Measurements from ENCODE around the gene CTLA4. TPM values are rescaled to one million over a fixed set of nuclear protein-coding genes. Genes with fewer than 3 reads are reported as not detected.

Gene CTLA4
- total and polyA plus RNA-seq, 12 donors = 0.13 to 1.6 (median 0.61) TPM; not detected in 4

DNA sequence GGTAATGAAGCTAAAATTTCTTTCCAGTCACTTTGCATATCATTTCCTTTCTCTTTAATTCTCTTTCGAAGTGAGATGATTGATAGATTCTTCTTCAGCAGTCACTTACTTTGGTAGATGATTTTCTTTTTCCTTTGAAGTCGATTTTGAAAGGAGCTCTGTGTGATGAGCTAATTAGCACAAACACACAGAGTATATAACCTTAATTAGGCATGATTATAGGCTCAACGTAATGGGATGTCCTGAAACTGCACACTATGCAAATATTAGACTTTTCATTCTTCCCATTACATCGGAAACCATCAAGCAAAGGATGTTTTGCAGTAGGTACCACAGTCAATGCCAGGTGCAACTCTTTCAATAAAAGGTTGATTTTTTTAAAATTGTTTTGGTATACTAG, 6.4 kb upstream of the CTLA4 start:
- 83 to 89% methylated on average over 4 of the region's 4 CpGs for WGBS, 2 donors
- intact Hi-C loops (cut with DNase I) = no loop called here
- Histone ChIP-seq H3K27me3 (no peaks in the 10 kb centered on the region), H3K4me3 (no peak overlapping the region), H3K9me3 (peaks cover 0 to 17% (median 0%) of the 10 kb centered on the region in 11 donors), H3K27ac (no peak overlapping the region), H3K36me3 (no peaks in the 10 kb centered on the region), H3K4me1 (peaks cover 0 to 18% (median 0%) of the 10 kb centered on the region in 9 donors)
- DNase-seq (no peak), ATAC-seq (no peak)
- TF ChIP-seq, protein P1, sequence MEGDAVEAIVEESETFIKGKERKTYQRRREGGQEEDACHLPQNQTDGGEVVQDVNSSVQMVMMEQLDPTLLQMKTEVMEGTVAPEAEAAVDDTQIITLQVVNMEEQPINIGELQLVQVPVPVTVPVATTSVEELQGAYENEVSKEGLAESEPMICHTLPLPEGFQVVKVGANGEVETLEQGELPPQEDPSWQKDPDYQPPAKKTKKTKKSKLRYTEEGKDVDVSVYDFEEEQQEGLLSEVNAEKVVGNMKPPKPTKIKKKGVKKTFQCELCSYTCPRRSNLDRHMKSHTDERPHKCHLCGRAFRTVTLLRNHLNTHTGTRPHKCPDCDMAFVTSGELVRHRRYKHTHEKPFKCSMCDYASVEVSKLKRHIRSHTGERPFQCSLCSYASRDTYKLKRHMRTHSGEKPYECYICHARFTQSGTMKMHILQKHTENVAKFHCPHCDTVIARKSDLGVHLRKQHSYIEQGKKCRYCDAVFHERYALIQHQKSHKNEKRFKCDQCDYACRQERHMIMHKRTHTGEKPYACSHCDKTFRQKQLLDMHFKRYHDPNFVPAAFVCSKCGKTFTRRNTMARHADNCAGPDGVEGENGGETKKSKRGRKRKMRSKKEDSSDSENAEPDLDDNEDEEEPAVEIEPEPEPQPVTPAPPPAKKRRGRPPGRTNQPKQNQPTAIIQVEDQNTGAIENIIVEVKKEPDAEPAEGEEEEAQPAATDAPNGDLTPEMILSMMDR (IDR thresholded peaks at IDR 0.05) = no peak

DNA sequence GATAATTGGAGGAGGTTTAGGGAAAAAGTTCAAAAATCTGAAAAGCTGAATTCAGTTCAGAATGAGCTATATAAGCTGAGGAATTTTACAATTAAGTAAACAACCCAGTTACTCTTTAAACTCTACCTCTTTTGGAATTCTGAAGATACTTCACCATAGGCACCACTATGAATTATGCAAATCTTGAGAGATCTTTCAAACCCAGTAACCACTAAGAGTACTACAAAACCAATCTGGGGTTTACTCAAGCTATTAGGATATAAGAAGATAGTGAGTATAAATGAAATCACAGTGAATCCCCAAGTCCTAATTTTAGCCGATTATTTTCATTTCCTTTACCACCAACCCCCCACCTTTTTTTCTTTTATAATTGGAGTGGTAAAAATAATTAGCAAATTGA, 6.0 kb upstream of the CTLA4 start:
- DNase-seq = no peak
- no peak overlapping the region for H3K4me3 ChIP-seq
- no peak overlapping the region for H3K27ac ChIP-seq
- H3K4me1 ChIP-seq = peaks cover 0 to 18% (median 0%) of the 10 kb centered on the region in 9 donors
- ATAC-seq = no peak
- intact Hi-C loops (cut with DNase I) = no loop called here
- TF ChIP-seq, protein P1 (IDR thresholded peaks at IDR 0.05) = no peak
- 68 to 76% methylated on average over 1 of the region's 1 CpG for WGBS, 2 donors
- peaks cover 0 to 17% (median 0%) of the 10 kb centered on the region in 11 donors for H3K9me3 ChIP-seq
- H3K27me3 ChIP-seq = no peaks in the 10 kb centered on the region
- H3K36me3 ChIP-seq = no peaks in the 10 kb centered on the region

DNA sequence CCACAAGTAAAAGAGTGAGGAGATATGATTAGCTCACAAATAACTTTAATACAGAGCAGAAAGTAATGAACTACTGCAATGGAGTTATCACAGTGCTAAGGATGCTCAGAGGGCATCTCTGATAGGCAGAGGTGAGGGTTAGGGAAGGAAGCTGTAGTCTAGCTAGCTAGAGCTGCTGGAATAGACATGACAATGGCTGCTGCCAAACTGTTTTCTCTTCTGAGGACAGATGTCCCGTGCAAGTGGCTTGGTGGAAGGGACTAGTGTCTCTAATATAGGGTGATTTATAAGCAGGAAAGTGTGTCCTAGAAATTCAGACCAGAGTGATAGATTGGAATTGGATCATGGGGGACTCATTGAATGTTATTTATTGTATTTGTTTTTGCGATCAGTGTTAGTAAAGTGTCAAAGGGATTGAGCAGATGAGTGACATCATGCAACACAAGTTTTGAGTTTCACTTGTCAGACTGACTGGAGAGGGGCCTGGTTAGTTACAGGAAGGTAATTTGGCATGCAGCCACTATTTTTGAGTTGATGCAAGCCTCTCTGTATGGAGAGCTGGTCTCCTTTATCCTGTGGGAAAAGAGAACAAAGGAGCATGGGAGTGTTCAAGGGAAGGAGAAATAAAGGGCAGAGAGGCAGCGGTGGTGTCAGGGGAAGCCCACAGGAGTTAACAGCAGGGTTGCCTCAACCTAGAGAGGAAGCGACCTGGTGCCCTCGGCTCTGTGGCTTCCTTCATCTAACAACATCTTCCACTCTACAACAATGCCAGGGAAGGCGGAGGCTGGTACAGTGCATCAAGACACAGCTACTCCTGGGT, 1.9 kb downstream of the CTLA4 start:
- no peak for DNase-seq
- Histone ChIP-seq H3K9me3 (peaks cover 0 to 4% (median 0%) of the 10 kb centered on the region in 11 donors), H3K27me3 (no peaks in the 10 kb centered on the region), H3K27ac (peak overlapping the region in 1 of 10 donors; percentile 70), H3K4me3 (peak overlapping the region in 1 of 10 donors; percentile 37), H3K4me1 (peaks cover 0 to 20% (median 0%) of the 10 kb centered on the region in 9 donors), H3K36me3 (no peaks in the 10 kb centered on the region)
- peak in 1 of 8 donors; percentile 24 for ATAC-seq
- WGBS, 2 donors = 69 to 70% methylated on average over 6 of the region's 6 CpGs
- TF ChIP-seq, protein P1 (IDR thresholded peaks at IDR 0.05) = no peak
- intact Hi-C loops (cut with DNase I) = no loop called here

DNA sequence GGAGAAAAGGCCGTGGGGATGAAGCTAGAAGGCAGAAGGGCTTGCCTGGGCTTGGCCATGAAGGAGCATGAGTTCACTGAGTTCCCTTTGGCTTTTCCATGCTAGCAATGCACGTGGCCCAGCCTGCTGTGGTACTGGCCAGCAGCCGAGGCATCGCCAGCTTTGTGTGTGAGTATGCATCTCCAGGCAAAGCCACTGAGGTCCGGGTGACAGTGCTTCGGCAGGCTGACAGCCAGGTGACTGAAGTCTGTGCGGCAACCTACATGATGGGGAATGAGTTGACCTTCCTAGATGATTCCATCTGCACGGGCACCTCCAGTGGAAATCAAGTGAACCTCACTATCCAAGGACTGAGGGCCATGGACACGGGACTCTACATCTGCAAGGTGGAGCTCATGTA, 2.9 kb downstream of the CTLA4 start:
- 95 to 96% methylated on average over 9 of the region's 9 CpGs for WGBS, 2 donors
- H3K4me3 ChIP-seq = peak overlapping the region in 1 of 10 donors; percentile 37
- DNase-seq (no peak), ATAC-seq (no peak)
- no peaks in the 10 kb centered on the region for H3K36me3 ChIP-seq
- peak overlapping the region in 1 of 10 donors; percentile 70 for H3K27ac ChIP-seq
- H3K27me3 ChIP-seq = no peaks in the 10 kb centered on the region
- no peaks in the 10 kb centered on the region for H3K9me3 ChIP-seq
- intact Hi-C loops (cut with DNase I) = no loop called here
- TF ChIP-seq, protein P1 (IDR thresholded peaks at IDR 0.05) = no peak
- peaks cover 0 to 20% (median 0%) of the 10 kb centered on the region in 9 donors for H3K4me1 ChIP-seq

All from heart right ventricle (tissue), 16 donors.